ENCODE results near the gene FEZ2. TPM values are rescaled to one million over a fixed set of nuclear protein-coding genes. Genes with fewer than 3 reads are reported as not detected.

Gene FEZ2
- total and polyA plus RNA-seq, 9 of the 15 experiments (the other 6 are each of a cell fraction or from before 2014, with no cell fraction given): 9.9 to 35.5 (median 20.1) TPM

GRCh38 chr2:36597532-36598377 lies at the start of gene FEZ2 (continued):
- TF ChIP-seq ZBTB2 (IDR thresholded peaks at IDR 0.05) (no peak), L3MBTL2 (IDR thresholded peaks at IDR 0.05) (peak; percentile 35; the same call in 1 of the 2 replicates), FOXJ3 (CRISPR knock-in tag; IDR thresholded peaks at IDR 0.05) (no peak), ZNF140 (CRISPR knock-in tag; IDR thresholded peaks at IDR 0.05) (no peak), ZNF79 (CRISPR knock-in tag; IDR thresholded peaks at IDR 0.05; ENCODE audit: low read depth) (no peak), ZKSCAN3 (CRISPR knock-in tag; IDR thresholded peaks at IDR 0.05) (no peak), ERF (CRISPR knock-in tag; IDR thresholded peaks at IDR 0.05) (no peak), HSF4 (CRISPR knock-in tag; IDR thresholded peaks at IDR 0.05; ENCODE audit: borderline replicate concordance) (no peak), ILF3 (IDR thresholded peaks at IDR 0.05; ENCODE audit: borderline replicate concordance) (no peak), CREB3 (tag; conservative IDR thresholded peaks at IDR 0.05; ENCODE audit: low read depth) (no peak), CTCFL (IDR thresholded peaks at IDR 0.05; ENCODE audit: borderline replicate concordance, insufficient read depth, low read depth, low read length, poor library complexity, severe bottlenecking) (no peak), SAP30 (IDR thresholded peaks at IDR 0.05; ENCODE audit: borderline replicate concordance, insufficient read depth, low read depth, low read length, poor library complexity, severe bottlenecking) (no peak), YY1 (IDR thresholded peaks at IDR 0.05; ENCODE audit: borderline replicate concordance in 1 of 3, control insufficient read depth in 1 of 3, extremely low read depth in 1 of 3, insufficient read depth in 3 of 3, insufficient read length in 1 of 3, insufficient replicate concordance in 2 of 3, low read depth in 1 of 3, low read length in 2 of 3) (peak in 2 of 3 experiments; percentile 70 to 84), SRF (CRISPR knock-in tag; IDR thresholded peaks at IDR 0.05) (peak in 1 of 2 experiments; percentile 26; a peak in 1 of 4 replicates), NR3C1 (CRISPR knock-in tag; IDR thresholded peaks at IDR 0.05) (no peak), DMBX1 (CRISPR knock-in tag; IDR thresholded peaks at IDR 0.05; ENCODE audit: borderline replicate concordance) (no peak), MYC (IDR thresholded peaks at IDR 0.05; ENCODE audit: low read depth, low read length) (peak; percentile 69; the same call in 1 of the 2 replicates), MYC (CRISPR knock-in tag; IDR thresholded peaks at IDR 0.05; ENCODE audit: borderline replicate concordance, low read depth) (no peak), BCL6 (CRISPR knock-in tag; IDR thresholded peaks at IDR 0.05) (no peak), NFE2 (IDR thresholded peaks at IDR 0.05; ENCODE audit: low read depth) (no peak)

Measured in K562 (cell line).